T47D (cell line): ENCODE measurements around the gene KIAA1671.

Experiments used
- DNase-seq, 2 experiments: peaks; one replicate each; pipeline versions ENCODE4 v3.0.0 to v3.0.0-alpha.2; 2011 to 2012; ENCODE audit warnings: low read depth in 1 of 2, low spot score in 1 of 2
- JUND ChIP-seq: IDR thresholded peaks from 2 replicates; pipeline ENCODE4 v1.6.1; 2012; ENCODE audit warnings: low read depth
- in situ Hi-C: cut with HindIII; loops from 2 replicates; pipeline ENCODE4 v1.10.0; 2016; ENCODE audit warnings: low sequenced_read_pairs, low pct_unique_long_range_greater_than_20kb

Gene KIAA1671

GRCh38 chr22:25126510-25126909 is 174.0 kb downstream of the KIAA1671 start:
- TF ChIP-seq JUND = no peak
- no peak for DNase-seq
- in situ Hi-C loops = no loop called here

- no peak for DNase-seq
- TF ChIP-seq JUND = no peak
- in situ Hi-C loops = no loop called here
Observed at GRCh38 chr22:25127318-25127717, 174.8 kb downstream of the KIAA1671 start.

GRCh38 chr22:25130462-25130861 is 177.9 kb downstream of the KIAA1671 start:
- TF ChIP-seq JUND = no peak
- in situ Hi-C loops = no loop called here
- DNase-seq = no peak

GRCh38 chr22:25131198-25131887 is 178.8 kb downstream of the KIAA1671 start:
- peak in 1 of 2 experiments; percentile 35 for DNase-seq
- no peak for TF ChIP-seq JUND
- in situ Hi-C loops = no loop called here

GRCh38 chr22:25134028-25134427 is 181.5 kb downstream of the KIAA1671 start:
- peak; percentile 16 to 89 for DNase-seq
- TF ChIP-seq JUND = 0 out of 2 replicates have a peak, but pooled peaks have one; percentile 17
- in situ Hi-C loops = no loop called here

- TF ChIP-seq JUND = no peak
- in situ Hi-C loops = no loop called here
- DNase-seq = peak in 1 of 2 experiments; percentile 56
Observed at GRCh38 chr22:25134451-25134850, 181.9 kb downstream of the KIAA1671 start.

- in situ Hi-C loops = no loop called here
- TF ChIP-seq JUND = no peak
- DNase-seq = no peak
Observed at GRCh38 chr22:25136953-25137576, 184.5 kb downstream of the KIAA1671 start.

GRCh38 chr22:25137577-25138525 is 185.3 kb downstream of the KIAA1671 start:
- in situ Hi-C loops = no loop called here
- peak in 1 of 2 experiments; percentile 60 for DNase-seq
- TF ChIP-seq JUND = no peak

GRCh38 chr22:25139062-25139461 is 186.5 kb downstream of the KIAA1671 start:
- no peak for TF ChIP-seq JUND
- in situ Hi-C loops = no loop called here
- no peak for DNase-seq

- no peak for TF ChIP-seq JUND
- in situ Hi-C loops = no loop called here
- DNase-seq = no peak
Observed at GRCh38 chr22:25142102-25142501, 189.6 kb downstream of the KIAA1671 start.

- no peak for DNase-seq
- TF ChIP-seq JUND = no peak
- in situ Hi-C loops = no loop called here
Observed at GRCh38 chr22:25143156-25144076, 190.9 kb downstream of the KIAA1671 start.

GRCh38 chr22:25144522-25144921 is 192.0 kb downstream of the KIAA1671 start:
- no peak for TF ChIP-seq JUND
- in situ Hi-C loops = no loop called here
- DNase-seq = no peak
